NCI-H2081 (cell line): Measurements from ENCODE around the gene RUNX1.

Experiments
- DNase-seq, 2 experiments: peaks; one replicate each; lab custom pipeline; 2025; lab: John Stamatoyannopoulos, UW

The RUNX1 gene

DNA sequence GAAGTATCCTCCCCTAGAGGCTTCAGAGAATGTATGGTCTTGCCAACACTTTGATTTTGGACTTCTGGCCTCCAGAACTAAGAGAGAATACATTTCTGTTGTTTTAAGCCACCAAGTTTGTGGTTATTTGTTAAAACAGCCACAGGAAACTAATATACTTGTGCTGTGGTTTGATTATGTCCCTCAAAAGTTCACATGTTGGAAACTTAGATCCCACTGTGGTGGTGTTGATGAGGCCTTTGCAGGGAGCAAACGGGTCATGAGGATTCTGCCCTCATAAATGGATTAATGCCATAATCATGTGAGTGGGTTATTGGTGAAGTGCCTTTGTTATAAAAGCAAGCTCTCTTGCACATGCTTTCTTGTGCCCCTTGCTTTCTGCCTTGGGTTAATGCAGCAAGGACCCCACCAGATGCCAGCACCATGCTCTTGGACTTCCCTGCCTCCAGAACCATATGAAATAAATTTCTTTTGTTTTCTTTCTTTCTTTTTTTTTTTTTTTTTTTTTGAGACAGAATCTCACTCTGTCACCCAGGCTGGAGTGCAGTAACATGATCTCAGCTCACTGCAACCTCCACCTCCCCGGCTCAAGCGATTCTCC lies 223.1 kb downstream of the RUNX1 start:
- DNase-seq: no peak

DNA sequence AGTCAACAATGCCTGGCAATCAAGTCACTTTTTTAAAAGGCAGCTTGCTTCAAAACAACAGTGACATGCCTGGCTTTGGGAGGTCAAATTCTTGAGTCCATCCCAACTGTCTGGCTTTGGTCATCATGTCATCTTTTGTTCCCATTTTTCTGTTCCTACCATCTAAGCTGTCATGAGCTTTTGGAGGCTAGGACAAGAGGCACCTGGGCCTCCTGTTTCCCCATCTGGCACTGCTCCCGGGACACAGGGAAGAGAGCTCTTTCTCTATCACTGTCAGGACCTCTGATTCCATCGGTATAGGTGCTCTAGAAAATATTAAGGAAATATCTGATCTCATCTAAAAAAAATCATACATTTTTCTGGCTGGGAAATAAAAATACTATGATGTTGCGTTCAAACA lies 224.0 kb downstream of the RUNX1 start:
- DNase-seq: no peak

GRCh38 chr21:34824314-34824713 lies 224.8 kb downstream of the RUNX1 start:
- DNase-seq: peak in 1 of 2 experiments; percentile 3

DNA sequence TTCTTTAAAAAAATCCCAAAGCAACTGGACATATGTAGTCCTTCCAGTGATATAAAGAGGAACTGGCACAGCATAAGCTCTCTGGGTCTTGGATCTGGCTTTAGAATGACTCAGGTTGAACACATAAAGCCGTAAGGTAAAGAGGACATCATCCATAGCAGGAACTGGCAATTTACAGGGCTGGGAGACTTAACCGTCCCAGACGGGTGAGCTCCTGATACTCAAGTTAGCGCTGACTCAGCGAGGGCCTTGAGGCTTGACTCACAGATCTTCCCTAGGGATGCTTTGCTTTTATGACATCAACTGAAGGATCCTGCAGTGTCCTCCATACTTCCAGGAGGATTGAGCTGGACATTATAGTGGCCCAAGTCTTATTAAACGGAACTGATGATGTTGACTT lies 226.2 kb downstream of the RUNX1 start:
- DNase-seq: no peak

DNA sequence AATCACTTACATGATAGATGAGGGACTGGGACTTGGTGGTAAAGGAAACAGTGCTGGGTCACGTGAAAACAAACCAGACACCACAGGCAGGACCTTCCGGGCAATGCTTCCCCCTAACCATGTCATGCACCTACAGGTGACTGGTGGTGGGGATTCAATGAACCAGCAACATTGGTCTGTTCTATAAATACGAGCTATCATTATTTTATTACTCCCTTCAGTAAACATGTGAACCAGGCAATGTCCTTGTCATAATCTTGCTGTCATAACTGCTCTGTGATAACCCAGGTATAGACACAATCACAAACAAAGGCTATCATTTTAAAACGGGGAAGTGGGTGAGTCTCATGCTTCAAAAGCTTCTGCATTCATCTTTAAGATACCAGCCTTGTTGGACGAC lies 226.9 kb downstream of the RUNX1 start:
- DNase-seq: no peak

- DNase-seq: no peak
These were observed 227.4 kb downstream of the RUNX1 start for GRCh38 chr21:34821717-34822116.

DNA sequence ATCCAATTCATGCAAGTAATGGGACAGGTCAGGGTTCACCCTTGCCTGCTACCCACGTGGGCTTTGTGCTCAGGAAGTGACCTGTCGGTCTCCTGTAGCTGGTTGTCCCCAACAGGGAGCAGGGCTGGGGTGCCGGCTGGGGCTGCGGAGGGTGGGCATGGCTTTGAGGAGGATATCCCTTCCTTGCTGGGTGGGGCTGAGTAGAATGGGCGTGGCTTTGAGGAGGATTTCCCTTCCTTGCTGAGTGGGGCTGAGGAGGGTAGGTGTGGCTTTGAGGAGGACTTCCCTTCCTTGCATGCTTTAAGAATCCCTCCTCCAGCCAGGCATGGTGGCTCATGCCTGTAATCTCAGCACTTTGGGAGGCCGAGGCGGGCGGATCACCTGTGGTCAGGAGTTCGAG lies 229.1 kb downstream of the RUNX1 start:
- no peak for DNase-seq

- no peak for DNase-seq
These were observed 229.6 kb downstream of the RUNX1 start for GRCh38 chr21:34819357-34819999.

GRCh38 chr21:34818662-34819158 lies 230.4 kb downstream of the RUNX1 start:
- DNase-seq: no peak

DNA sequence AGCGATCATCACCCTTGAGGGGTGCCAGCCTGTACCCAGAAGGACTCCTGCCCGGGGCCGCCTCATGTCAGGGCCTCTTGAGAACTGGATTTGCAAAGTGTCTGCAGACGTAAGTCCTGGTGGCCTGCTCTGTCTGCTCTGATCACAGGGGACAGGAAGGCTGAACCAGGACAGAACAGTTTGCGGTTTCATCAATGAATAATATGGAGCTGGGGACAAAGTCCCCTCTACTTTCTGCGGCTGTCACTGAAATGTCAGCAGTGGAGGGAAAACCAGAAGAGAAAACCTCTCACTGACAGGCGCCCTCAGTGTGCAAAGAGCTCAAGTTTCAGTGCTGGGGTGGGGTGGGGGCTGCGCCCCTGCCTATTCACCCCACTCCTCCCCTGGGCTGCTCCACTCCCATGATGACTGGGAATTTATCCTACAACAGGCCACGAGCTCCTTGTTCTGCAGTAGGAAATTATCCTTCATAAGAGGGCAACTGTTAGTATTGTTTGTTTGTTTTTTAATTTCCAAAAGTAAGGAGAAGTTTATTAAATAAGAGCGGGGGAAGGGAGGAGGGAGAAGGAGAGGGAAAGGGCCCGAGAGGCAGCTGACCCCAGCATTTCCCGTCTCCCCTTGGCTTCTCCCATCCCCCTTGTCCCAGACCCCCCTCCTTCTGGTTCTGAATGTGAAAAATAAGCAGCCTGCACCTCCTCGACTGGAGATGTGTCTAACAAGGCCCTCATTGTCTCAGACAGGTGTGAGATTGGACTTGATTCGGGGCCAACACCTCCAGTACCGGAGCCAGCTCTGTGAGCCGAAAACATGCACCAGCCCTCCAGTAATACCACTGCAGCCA lies 231.1 kb downstream of the RUNX1 start:
- DNase-seq: no peak

- DNase-seq: no peak
These were observed 233.0 kb downstream of the RUNX1 start for GRCh38 chr21:34815831-34816705.

DNA sequence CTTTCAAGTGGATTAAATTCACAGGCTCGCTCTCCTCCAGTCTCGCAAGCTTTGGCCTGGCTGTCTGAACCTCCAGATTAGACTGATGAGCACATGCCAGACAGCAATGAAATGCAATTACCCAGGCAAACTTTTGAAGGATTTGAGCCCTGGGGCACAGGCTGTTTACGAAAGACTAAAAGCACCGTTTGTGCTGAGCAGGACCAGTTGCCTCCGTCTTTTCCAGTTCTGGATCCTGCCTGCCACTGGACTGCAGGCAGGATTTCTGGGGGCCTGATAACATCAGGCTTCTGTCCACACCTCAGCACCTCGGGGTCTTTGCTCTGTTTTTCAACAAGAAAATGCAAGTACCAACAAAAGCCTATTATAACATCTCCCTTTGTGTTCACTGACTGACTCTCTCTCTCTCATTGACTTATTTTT lies 234.6 kb downstream of the RUNX1 start:
- no peak for DNase-seq

DNA sequence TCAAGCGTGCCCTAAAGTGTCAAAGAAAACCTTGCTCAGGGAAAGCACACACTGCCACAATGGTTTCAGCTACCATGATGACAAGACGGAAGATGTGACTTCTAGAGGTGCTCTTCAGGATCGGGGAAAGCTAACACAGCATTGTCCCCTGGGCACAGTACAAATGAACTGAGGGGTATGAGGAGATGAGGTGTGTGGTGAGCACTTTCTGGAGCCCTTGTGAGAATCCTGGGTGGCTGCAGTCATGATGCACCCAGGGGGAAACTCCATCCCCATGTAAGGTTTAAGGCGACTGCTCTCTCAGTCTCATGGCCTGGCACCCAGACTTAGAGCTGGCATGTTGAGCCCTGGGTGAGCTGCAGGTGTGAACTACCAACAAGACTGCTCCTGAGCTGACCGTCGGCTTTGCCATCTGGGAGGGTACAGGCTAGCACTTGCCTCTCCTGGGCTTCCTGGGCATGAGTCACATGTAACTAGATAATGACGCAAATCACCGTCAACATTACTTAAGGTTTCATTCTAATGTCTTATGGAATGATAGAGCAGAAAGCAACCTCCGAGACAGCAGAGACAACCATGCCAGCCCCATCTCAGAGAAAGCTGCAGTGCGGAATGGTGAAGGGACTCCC lies 235.7 kb downstream of the RUNX1 start:
- DNase-seq: no peak

GRCh38 chr21:34812504-34813265 lies 236.4 kb downstream of the RUNX1 start:
- DNase-seq: no peak

GRCh38 chr21:34811368-34811767 lies 237.7 kb downstream of the RUNX1 start:
- no peak for DNase-seq

DNA sequence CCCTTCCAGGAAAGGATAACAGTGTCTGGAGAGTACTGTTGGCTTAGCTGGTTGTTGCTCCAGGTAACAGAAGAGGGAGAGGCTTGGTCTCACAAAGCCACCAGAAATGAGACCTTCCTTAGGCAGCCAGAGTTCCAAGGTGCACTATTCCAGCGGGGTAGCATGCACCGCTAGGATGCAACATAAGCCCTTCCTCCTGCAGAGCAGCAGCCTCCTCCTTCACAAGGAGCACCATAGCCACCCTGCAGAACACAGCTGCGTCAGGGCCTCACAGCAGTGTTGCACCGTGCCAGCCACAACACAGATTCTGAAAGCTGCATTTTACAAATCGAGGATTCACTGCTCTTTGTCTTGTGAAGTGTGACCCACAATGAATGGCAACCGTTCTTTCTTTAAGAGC lies 238.3 kb downstream of the RUNX1 start:
- no peak for DNase-seq

DNA sequence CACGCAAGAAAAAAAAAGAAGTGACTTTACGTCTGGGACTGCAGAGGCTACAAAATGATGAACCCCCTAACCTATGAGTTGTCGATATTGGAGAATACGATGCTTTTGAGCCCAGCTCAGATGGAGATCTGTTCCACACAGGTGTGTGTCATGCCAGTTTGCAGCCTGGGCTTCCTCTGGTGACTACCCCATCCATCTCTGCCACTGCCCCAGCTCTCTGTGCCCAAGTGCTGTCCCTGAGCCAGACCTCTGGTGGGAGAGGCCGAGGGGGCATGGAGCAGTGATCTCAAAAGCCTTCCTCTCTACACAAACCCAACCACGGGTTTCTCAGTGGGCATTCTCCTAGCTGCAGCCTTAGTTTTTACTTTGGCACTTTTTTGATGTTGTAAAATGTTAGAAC lies 239.3 kb downstream of the RUNX1 start:
- DNase-seq: no peak

GRCh38 chr21:34808569-34809204 lies 240.4 kb downstream of the RUNX1 start:
- no peak for DNase-seq

GRCh38 chr21:34807881-34808568 lies 241.1 kb downstream of the RUNX1 start:
- no peak for DNase-seq
